Loucy (cell line): ENCODE data around the gene MTARC2.
"Not testable (repeated sequence)": the region's sequence is repeated elsewhere in the genome, so short reads cannot be mapped to it uniquely, and the experiment has no call there.

Source experiments
- H2AFZ ChIP-seq: fragments of 200-600 bp; sonication (generic); 2 replicates; pipeline ENCODE4 v1.6.0; 2016; ENCODE audit warnings: antibody characterized with exemption, mild to moderate bottlenecking, low read length, moderate library complexity
- H3F3A ChIP-seq: fragments of 200-600 bp; 2 replicates; pipeline ENCODE4 v1.6.0; 2016; ENCODE audit warnings: antibody characterized with exemption, low read depth, mild to moderate bottlenecking
- H3K27me3 ChIP-seq: fragments of 200-600 bp; sonication (generic); 2 replicates; pipeline ENCODE4 v1.6.1; 2014; ENCODE audit warnings: low read length, mild to moderate bottlenecking; ENCODE audit not compliant: insufficient read depth, poor library complexity, severe bottlenecking
- H3K36me3 ChIP-seq: fragments of 200-600 bp; sonication (generic); 2 replicates; pipeline ENCODE4 v1.6.1; 2016; ENCODE audit warnings: low read length; ENCODE audit not compliant: insufficient read depth
- H3K4me1 ChIP-seq: fragments of 200-600 bp; sonication (generic); 2 replicates; pipeline ENCODE4 v1.5.1; 2014; ENCODE audit warnings: low read length, mild to moderate bottlenecking; ENCODE audit not compliant: insufficient read depth, poor library complexity, severe bottlenecking
- H3K4me2 ChIP-seq: fragments of 200-600 bp; sonication (generic); 2 replicates; pipeline ENCODE4 v1.6.0; 2014; ENCODE audit warnings: antibody characterized with exemption, low read length, low read depth, mild to moderate bottlenecking; ENCODE audit not compliant: poor library complexity, severe bottlenecking
- H3K4me3 ChIP-seq: fragments of 200-600 bp; sonication (generic); 2 replicates; pipeline ENCODE4 v1.5.1; 2014; ENCODE audit warnings: low read length, mild to moderate bottlenecking, mixed read lengths; ENCODE audit not compliant: poor library complexity, severe bottlenecking
- H3K79me2 ChIP-seq: fragments of 200-600 bp; sonication (generic); 2 replicates; pipeline ENCODE4 v1.6.1; 2014; ENCODE audit warnings: low read length; ENCODE audit not compliant: insufficient read depth
- H3K9ac ChIP-seq: fragments of 200-600 bp; sonication (generic); 2 replicates; pipeline ENCODE4 v1.6.0; 2014; ENCODE audit warnings: mild to moderate bottlenecking, low read depth, low read length, moderate library complexity; ENCODE audit not compliant: poor library complexity, severe bottlenecking
- H3K9me2 ChIP-seq: fragments of 200-600 bp; sonication (generic); replicated peaks from 2 replicates; pipeline ENCODE4 v1.6.1; 2016; ENCODE audit warnings: low read depth, low read length, mixed read lengths
- H3K9me3 ChIP-seq: fragments of 200-600 bp; sonication (generic); 2 replicates; pipeline ENCODE4 v1.6.1; 2014; ENCODE audit warnings: mild to moderate bottlenecking, antibody characterized with exemption, low read length, low read depth; ENCODE audit not compliant: insufficient read depth
- H4K20me1 ChIP-seq: fragments of 200-600 bp; sonication (generic); 2 replicates; pipeline ENCODE4 v1.6.0; 2014; ENCODE audit warnings: antibody characterized with exemption, low read length, mild to moderate bottlenecking; ENCODE audit not compliant: insufficient read depth, poor library complexity, severe bottlenecking
- EZH2phosphoT487 ChIP-seq: fragments of 200-600 bp; IDR thresholded peaks from 2 replicates; pipeline ENCODE4 v1.6.1; 2018; ENCODE audit warnings: antibody characterized with exemption, mild to moderate bottlenecking, moderate library complexity, borderline replicate concordance
- TF ChIP-seq, protein P1 (sequence below): fragments of 200-600 bp; sonication (generic); conservative IDR thresholded peaks from 2 replicates; pipeline ENCODE4 v1.5.1; 2014; ENCODE audit warnings: mild to moderate bottlenecking, antibody characterized with exemption, low read length

The MTARC2 gene

DNA sequence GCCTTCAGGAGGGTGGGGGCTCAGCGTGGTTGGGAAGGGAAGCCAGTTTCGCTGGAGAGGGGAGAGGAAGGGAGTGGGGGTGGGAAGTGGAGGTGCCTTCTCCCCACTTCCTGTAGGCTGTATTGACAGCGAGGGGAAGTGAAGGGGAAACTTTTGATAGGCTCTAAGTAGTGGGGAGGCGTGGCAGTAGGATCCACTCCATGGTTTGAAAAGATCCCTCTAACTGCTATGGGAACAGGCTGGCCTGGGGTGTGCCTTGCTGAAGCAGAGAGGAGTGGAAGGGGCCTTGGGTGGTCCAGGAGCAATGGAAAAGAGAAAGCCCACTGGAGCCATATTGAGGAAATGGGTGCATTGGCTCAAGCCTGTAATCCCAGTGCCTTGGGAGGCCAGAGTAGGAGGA lies 37.8 kb upstream of the MTARC2 start:
- no peaks in the 10 kb centered on the region for H3K4me1 ChIP-seq
- H3K27me3 ChIP-seq, result no peaks in the 10 kb centered on the region
- H3K36me3 ChIP-seq, result no peaks in the 10 kb centered on the region
- H3K4me3 ChIP-seq, result no peak overlapping the region
- no peaks in the 10 kb centered on the region for H4K20me1 ChIP-seq
- no peaks in the 10 kb centered on the region for H3F3A ChIP-seq
- H3K9me3 ChIP-seq, result no peaks in the 10 kb centered on the region
- no peak overlapping the region for H2AFZ ChIP-seq
- no peak overlapping the region for H3K9ac ChIP-seq
- H3K9me2 ChIP-seq, result no peaks in the 10 kb centered on the region
- H3K4me2 ChIP-seq, result no peak overlapping the region
- no peaks in the 10 kb centered on the region for H3K79me2 ChIP-seq
- TF ChIP-seq, protein P1, sequence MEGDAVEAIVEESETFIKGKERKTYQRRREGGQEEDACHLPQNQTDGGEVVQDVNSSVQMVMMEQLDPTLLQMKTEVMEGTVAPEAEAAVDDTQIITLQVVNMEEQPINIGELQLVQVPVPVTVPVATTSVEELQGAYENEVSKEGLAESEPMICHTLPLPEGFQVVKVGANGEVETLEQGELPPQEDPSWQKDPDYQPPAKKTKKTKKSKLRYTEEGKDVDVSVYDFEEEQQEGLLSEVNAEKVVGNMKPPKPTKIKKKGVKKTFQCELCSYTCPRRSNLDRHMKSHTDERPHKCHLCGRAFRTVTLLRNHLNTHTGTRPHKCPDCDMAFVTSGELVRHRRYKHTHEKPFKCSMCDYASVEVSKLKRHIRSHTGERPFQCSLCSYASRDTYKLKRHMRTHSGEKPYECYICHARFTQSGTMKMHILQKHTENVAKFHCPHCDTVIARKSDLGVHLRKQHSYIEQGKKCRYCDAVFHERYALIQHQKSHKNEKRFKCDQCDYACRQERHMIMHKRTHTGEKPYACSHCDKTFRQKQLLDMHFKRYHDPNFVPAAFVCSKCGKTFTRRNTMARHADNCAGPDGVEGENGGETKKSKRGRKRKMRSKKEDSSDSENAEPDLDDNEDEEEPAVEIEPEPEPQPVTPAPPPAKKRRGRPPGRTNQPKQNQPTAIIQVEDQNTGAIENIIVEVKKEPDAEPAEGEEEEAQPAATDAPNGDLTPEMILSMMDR, result no peak
- no peak for TF ChIP-seq EZH2phosphoT487

- no peaks in the 10 kb centered on the region for H3K9me2 ChIP-seq
- TF ChIP-seq EZH2phosphoT487, result no peak
- TF ChIP-seq, protein P1, result no peak
- H3K9me3 ChIP-seq, result 0 out of 2 replicates have a peak, but pooled peaks cover 3% of the 10 kb centered on the region
- H3K4me3 ChIP-seq, result no peak overlapping the region
- no peaks in the 10 kb centered on the region for H3K79me2 ChIP-seq
- no peak overlapping the region for H3K4me2 ChIP-seq
- no peaks in the 10 kb centered on the region for H4K20me1 ChIP-seq
- H3K9ac ChIP-seq, result no peak overlapping the region
- H3K36me3 ChIP-seq, result no peaks in the 10 kb centered on the region
- H3F3A ChIP-seq, result no peaks in the 10 kb centered on the region
- no peaks in the 10 kb centered on the region for H3K4me1 ChIP-seq
- H3K27me3 ChIP-seq, result no peaks in the 10 kb centered on the region
- H2AFZ ChIP-seq, result no peak overlapping the region
Observed at GRCh38 chr1:220711056-220711809, 36.9 kb upstream of the MTARC2 start.

GRCh38 chr1:220715986-220716385 lies 32.1 kb upstream of the MTARC2 start:
- H3K79me2 ChIP-seq, H3K4me3 ChIP-seq, H3K9ac ChIP-seq, H2AFZ ChIP-seq, H3K4me1 ChIP-seq, H3K9me2 ChIP-seq, H3K4me2 ChIP-seq, H3F3A ChIP-seq, H4K20me1 ChIP-seq, H3K27me3 ChIP-seq, H3K9me3 ChIP-seq, H3K36me3 ChIP-seq: not testable (repeated sequence)
